Measurements from ENCODE around the gene IL36B.

Gene IL36B

GRCh38 chr2:113057117-113057516, 4.5 kb upstream of the IL36B start:
- Mint-ChIP-seq H3K36me3 (ENCODE audit: insufficient read depth) (peaks cover 2% of the 10 kb centered on the region), H3K27me3 (peaks cover 22 to 58% of the 10 kb centered on the region in 2 donors), H3K9me3 (no peaks in the 10 kb centered on the region), H3K4me3 (no peak overlapping the region), H3K27ac (no peak overlapping the region), H3K4me1 (ENCODE audit: low read depth in 2 of 2) (peaks cover 1 to 4% of the 10 kb centered on the region in 2 donors)
- ATAC-seq (replicated peaks) = no peak
- DNase-seq = no peak

- peaks cover 1 to 4% of the 10 kb centered on the region in 2 donors for H3K4me1 Mint-ChIP-seq (ENCODE audit: low read depth in 2 of 2)
- no peak for ATAC-seq (replicated peaks)
- no peak overlapping the region for H3K27ac Mint-ChIP-seq
- peaks cover 19 to 58% of the 10 kb centered on the region in 2 donors for H3K27me3 Mint-ChIP-seq
- peaks cover 2% of the 10 kb centered on the region for H3K36me3 Mint-ChIP-seq (ENCODE audit: insufficient read depth)
- no peak for DNase-seq
- no peaks in the 10 kb centered on the region for H3K9me3 Mint-ChIP-seq
- no peak overlapping the region for H3K4me3 Mint-ChIP-seq
Observed at GRCh38 chr2:113056521-113056920, 3.9 kb upstream of the IL36B start.

- no peak for DNase-seq
- Mint-ChIP-seq H3K27ac (no peak overlapping the region), H3K36me3 (ENCODE audit: insufficient read depth) (no peaks in the 10 kb centered on the region), H3K9me3 (no peaks in the 10 kb centered on the region), H3K4me3 (no peak overlapping the region), H3K27me3 (peaks cover 22 to 40% of the 10 kb centered on the region in 2 donors), H3K4me1 (ENCODE audit: low read depth in 2 of 2) (peaks cover 1 to 4% of the 10 kb centered on the region in 2 donors)
- no peak for ATAC-seq (replicated peaks)
Observed at GRCh38 chr2:113054066-113054465, 1.4 kb upstream of the IL36B start.

GRCh38 chr2:113053666-113054065, 999 bp upstream of the IL36B start:
- Mint-ChIP-seq H3K4me3 (no peak overlapping the region), H3K36me3 (ENCODE audit: insufficient read depth) (no peaks in the 10 kb centered on the region), H3K9me3 (no peaks in the 10 kb centered on the region), H3K27me3 (peaks cover 24 to 38% of the 10 kb centered on the region in 2 donors), H3K4me1 (ENCODE audit: low read depth in 2 of 2) (peaks cover 1 to 4% of the 10 kb centered on the region in 2 donors), H3K27ac (no peak overlapping the region)
- ATAC-seq (replicated peaks) (no peak), DNase-seq (no peak)

GRCh38 chr2:113050921-113051895, 1.5 kb downstream of the IL36B start:
- ATAC-seq (replicated peaks) (no peak), DNase-seq (no peak)
- H3K27me3 Mint-ChIP-seq = peaks cover 40 to 54% of the 10 kb centered on the region in 2 donors
- no peaks in the 10 kb centered on the region for H3K9me3 Mint-ChIP-seq
- H3K4me3 Mint-ChIP-seq = no peak overlapping the region
- no peak overlapping the region for H3K27ac Mint-ChIP-seq
- peaks cover 1 to 4% of the 10 kb centered on the region in 2 donors for H3K4me1 Mint-ChIP-seq (ENCODE audit: low read depth in 2 of 2)
- no peaks in the 10 kb centered on the region for H3K36me3 Mint-ChIP-seq (ENCODE audit: insufficient read depth)

- DNase-seq = no peak
- Mint-ChIP-seq H3K27me3 (peaks cover 28 to 40% of the 10 kb centered on the region in 2 donors), H3K4me1 (ENCODE audit: low read depth in 2 of 2) (no peaks in the 10 kb centered on the region), H3K27ac (no peak overlapping the region), H3K4me3 (no peak overlapping the region), H3K36me3 (ENCODE audit: insufficient read depth) (no peaks in the 10 kb centered on the region), H3K9me3 (no peaks in the 10 kb centered on the region)
- ATAC-seq (replicated peaks) = no peak
Observed at GRCh38 chr2:113046465-113046864, 6.2 kb downstream of the IL36B start.

GRCh38 chr2:113041871-113042270, 10.8 kb downstream of the IL36B start:
- Mint-ChIP-seq H3K4me1 (ENCODE audit: low read depth in 2 of 2) (no peaks in the 10 kb centered on the region), H3K27ac (no peak overlapping the region), H3K9me3 (no peaks in the 10 kb centered on the region), H3K36me3 (ENCODE audit: insufficient read depth) (no peaks in the 10 kb centered on the region), H3K4me3 (no peak overlapping the region), H3K27me3 (peaks cover 26 to 38% of the 10 kb centered on the region in 2 donors)
- DNase-seq = no peak
- no peak for ATAC-seq (replicated peaks)

GRCh38 chr2:113039719-113040118, 12.9 kb downstream of the IL36B start:
- no peak for DNase-seq
- H3K4me3 Mint-ChIP-seq = no peak overlapping the region

GRCh38 chr2:113039158-113039557, 13.5 kb downstream of the IL36B start:
- H3K27ac Mint-ChIP-seq = no peak overlapping the region
- H3K4me3 Mint-ChIP-seq = no peak overlapping the region
- peaks cover 30 to 54% of the 10 kb centered on the region in 2 donors for H3K27me3 Mint-ChIP-seq
- DNase-seq (no peak), ATAC-seq (replicated peaks) (no peak)
- no peaks in the 10 kb centered on the region for H3K36me3 Mint-ChIP-seq (ENCODE audit: insufficient read depth)
- H3K9me3 Mint-ChIP-seq = no peaks in the 10 kb centered on the region
- H3K4me1 Mint-ChIP-seq (ENCODE audit: low read depth in 2 of 2) = no peaks in the 10 kb centered on the region

More at GRCh38 chr2:113039719-113040118, 12.9 kb downstream of the IL36B start:
- H3K27me3 Mint-ChIP-seq = peaks cover 24 to 49% of the 10 kb centered on the region in 2 donors
- no peaks in the 10 kb centered on the region for H3K4me1 Mint-ChIP-seq (ENCODE audit: low read depth in 2 of 2)
- no peaks in the 10 kb centered on the region for H3K36me3 Mint-ChIP-seq (ENCODE audit: insufficient read depth)
- H3K27ac Mint-ChIP-seq = no peak overlapping the region
- no peaks in the 10 kb centered on the region for H3K9me3 Mint-ChIP-seq
- ATAC-seq (replicated peaks) = no peak

- Mint-ChIP-seq H3K36me3 (ENCODE audit: insufficient read depth) (no peaks in the 10 kb centered on the region), H3K4me1 (ENCODE audit: low read depth in 2 of 2) (no peaks in the 10 kb centered on the region), H3K9me3 (no peaks in the 10 kb centered on the region), H3K4me3 (no peak overlapping the region), H3K27ac (no peak overlapping the region), H3K27me3 (peaks cover 34 to 63% of the 10 kb centered on the region in 2 donors)
- DNase-seq = no peak
- no peak for ATAC-seq (replicated peaks)
Observed at GRCh38 chr2:113038291-113038690, 14.4 kb downstream of the IL36B start.

- DNase-seq = no peak
- Mint-ChIP-seq H3K27ac (no peak overlapping the region), H3K36me3 (ENCODE audit: insufficient read depth) (no peaks in the 10 kb centered on the region), H3K4me1 (ENCODE audit: low read depth in 2 of 2) (no peaks in the 10 kb centered on the region), H3K4me3 (no peak overlapping the region), H3K27me3 (peaks cover 34 to 68% of the 10 kb centered on the region in 2 donors), H3K9me3 (no peaks in the 10 kb centered on the region)
- ATAC-seq (replicated peaks) = no peak
Observed at GRCh38 chr2:113036763-113037162, 15.9 kb downstream of the IL36B start.

GRCh38 chr2:113034016-113034415, 18.7 kb downstream of the IL36B start:
- Mint-ChIP-seq H3K27ac (no peak overlapping the region), H3K27me3 (peaks cover 50 to 77% of the 10 kb centered on the region in 2 donors), H3K36me3 (ENCODE audit: insufficient read depth) (no peaks in the 10 kb centered on the region), H3K4me1 (ENCODE audit: low read depth in 2 of 2) (no peaks in the 10 kb centered on the region), H3K4me3 (no peak overlapping the region), H3K9me3 (no peaks in the 10 kb centered on the region)
- ATAC-seq (replicated peaks) = no peak
- no peak for DNase-seq

- Mint-ChIP-seq H3K27me3 (peaks cover 42 to 71% of the 10 kb centered on the region in 2 donors), H3K4me3 (no peak overlapping the region), H3K9me3 (no peaks in the 10 kb centered on the region), H3K27ac (no peak overlapping the region), H3K4me1 (ENCODE audit: low read depth in 2 of 2) (no peaks in the 10 kb centered on the region), H3K36me3 (ENCODE audit: insufficient read depth) (no peaks in the 10 kb centered on the region)
- DNase-seq (no peak), ATAC-seq (replicated peaks) (no peak)
Observed at GRCh38 chr2:113032737-113033136, 19.9 kb downstream of the IL36B start.

GRCh38 chr2:113028112-113028511, 24.6 kb downstream of the IL36B start:
- Mint-ChIP-seq H3K27ac (no peak overlapping the region), H3K4me1 (ENCODE audit: low read depth in 2 of 2) (no peaks in the 10 kb centered on the region), H3K4me3 (no peak overlapping the region), H3K9me3 (no peaks in the 10 kb centered on the region), H3K36me3 (ENCODE audit: insufficient read depth) (no peaks in the 10 kb centered on the region), H3K27me3 (peaks cover 52 to 61% of the 10 kb centered on the region in 2 donors)
- no peak for DNase-seq
- ATAC-seq (replicated peaks) = no peak
